HepG2 (cell line): Measurements from ENCODE around the gene BORCS5. TPM values are rescaled to one million over a fixed set of nuclear protein-coding genes. Genes with fewer than 3 reads are reported as not detected.
A peak's percentile ranks its signal among the peaks of the same experiment; 100 is the strongest.

Experiments used
- ATAC-seq: fragments of 200-7000 bp; cut with Tn5 transposase; 3 replicates; pipeline ENCODE4 v1.9.1; 2020; ENCODE audit warnings: mild to moderate bottlenecking, moderate library complexity
- BruUV-seq: library from RNA; stranded (reverse); fragments of 400-500 nt; replicated peaks from 2 replicates; lab custom pipeline; 2021; lab: Mats Ljungman, UMichigan
- CTCF ChIA-PET: fragments of 300-600 bp; formaldehyde crosslinking; extraction: SDS; loops from one replicate; lab custom pipeline; 2021; ENCODE audit warnings: low total read pairs, inconsistent platforms, low intra/inter-chr PET ratio; lab: Yijun Ruan, JAX
- POLR2A ChIA-PET: fragments of 350-600 bp; sonication (Branson Sonifier 250); formaldehyde crosslinking; loops from one replicate; lab custom pipeline; 2020; ENCODE audit warnings: antibody characterized with exemption, inconsistent platforms; lab: Yijun Ruan, JAX
- DNase-seq: peaks from one replicate; pipeline ENCODE4 v3.0.0-alpha.2; 2015; ENCODE audit warnings: low spot score
- FAIRE-seq: peaks from 3 replicates; lab custom pipeline; 2011; peaks lifted over from hg19 to GRCh38; lab: Jason Lieb, UNC
- H2AFZ ChIP-seq: one replicate; pipeline ENCODE4 v1.6.1; 2011; ENCODE audit warnings: low read length, inconsistent platforms
- H3K27ac ChIP-seq: fragments of 300-600 bp; 3 replicates; pipeline ENCODE4 v1.8.0; 2011; ENCODE audit warnings: mixed run types, mild to moderate bottlenecking, mixed read lengths, low read length, inconsistent platforms; ENCODE audit not compliant: insufficient read depth; ENCODE audit errors: extremely low read length
- H3K27me3 ChIP-seq, 2 experiments: fragments of 200-600 bp in 1 of 2; 2 replicates in 1 of 2; 3 replicates in 1 of 2; pipeline versions ENCODE4 v1.6.0 to v1.8.0; 2011; ENCODE audit warnings: low read length in 2 of 2, mild to moderate bottlenecking in 2 of 2, moderate library complexity in 2 of 2, inconsistent platforms in 1 of 2; ENCODE audit not compliant: insufficient read depth in 2 of 2, control insufficient read depth in 1 of 2
- H3K36me3 ChIP-seq, 2 experiments: fragments of 200-600 bp in 1 of 2; replicated peaks in 1 of 2; 2 replicates in 1 of 2; 3 replicates in 1 of 2; pipeline versions ENCODE4 v1.5.1 to v1.8.0; 2011; ENCODE audit warnings: low read length in 2 of 2, inconsistent platforms in 1 of 2; ENCODE audit not compliant: insufficient read depth in 2 of 2, control insufficient read depth in 1 of 2
- H3K4me1 ChIP-seq: 2 replicates; pipeline ENCODE4 v1.5.1; 2012; ENCODE audit warnings: low read length, inconsistent platforms; ENCODE audit not compliant: insufficient read depth
- H3K4me2 ChIP-seq: 2 replicates; pipeline ENCODE4 v1.6.0; 2011; ENCODE audit warnings: low read depth, low read length, inconsistent platforms
- H3K4me3 ChIP-seq, 3 experiments: fragments of 200-600 bp in 1 of 3; sonication (generic), shearing (Covaris generic) in 1 of 3; replicated peaks in 1 of 3; 2 replicates each; pipeline ENCODE4 v1.5.1; 2011 to 2016; ENCODE audit warnings: low read length in 3 of 3, inconsistent platforms in 2 of 3, low read depth in 2 of 3, mild to moderate bottlenecking in 2 of 3, control low read depth in 1 of 3, mixed read lengths in 1 of 3; ENCODE audit not compliant: insufficient read depth in 1 of 3
- H3K79me2 ChIP-seq: one replicate; pipeline ENCODE4 v1.6.1; 2011; ENCODE audit warnings: low read length, inconsistent platforms; ENCODE audit not compliant: insufficient read depth
- H3K9ac ChIP-seq: 2 replicates; pipeline ENCODE4 v1.6.0; 2011; ENCODE audit warnings: mild to moderate bottlenecking, low read depth, low read length, inconsistent platforms; ENCODE audit not compliant: insufficient read depth
- H3K9me3 ChIP-seq: 2 replicates; pipeline ENCODE4 v1.5.1; 2012; ENCODE audit warnings: mild to moderate bottlenecking, low read length
- H4K20me1 ChIP-seq: 2 replicates; pipeline ENCODE4 v1.6.0; 2011; ENCODE audit warnings: inconsistent platforms, mild to moderate bottlenecking, low read length, moderate library complexity; ENCODE audit not compliant: insufficient read depth
- CEBPB ChIP-seq: IDR thresholded peaks from 2 replicates; pipeline ENCODE4 v1.6.1; 2011; ENCODE audit warnings: low read depth, low read length, improper control_type of control experiment, borderline replicate concordance
- EP300 ChIP-seq, 3 experiments: sonication (generic) in 1 of 3; formaldehyde crosslinking in 1 of 3; IDR thresholded peaks; 2 replicates each; pipeline versions ENCODE4 v1.5.1 to v1.6.1; 2011 to 2020; ENCODE audit warnings: low read depth in 2 of 3, low read length in 2 of 3, borderline replicate concordance in 1 of 3, improper control_type of control experiment in 1 of 3, mild to moderate bottlenecking in 1 of 3, missing genetic modification reagents in 1 of 3, moderate library complexity in 1 of 3
- HNF4A ChIP-seq: sonication (generic); formaldehyde crosslinking; IDR thresholded peaks from 2 replicates; pipeline ENCODE4 v1.4.0; 2020; ENCODE audit warnings: missing genetic modification reagents
- HOXA9 ChIP-seq: sonication (generic); formaldehyde crosslinking; IDR thresholded peaks from 2 replicates; pipeline ENCODE4 v1.8.1; 2022; ENCODE audit warnings: missing genetic modification reagents, mild to moderate bottlenecking, moderate library complexity, borderline replicate concordance
- MIER2 ChIP-seq: IDR thresholded peaks from 2 replicates; pipeline ENCODE4 v1.6.1; 2016; ENCODE audit warnings: missing biosample characterization, missing genetic modification reagents
- PLRG1 ChIP-seq: fragments of 450-650 bp; conservative IDR thresholded peaks from 2 replicates; pipeline ENCODE4 v1.6.1; 2016
- RARA ChIP-seq: IDR thresholded peaks from 2 replicates; pipeline ENCODE4 v1.6.1; 2016; ENCODE audit warnings: missing genetic modification reagents, missing compliant biosample characterization
- ZEB1 ChIP-seq: IDR thresholded peaks from 2 replicates; pipeline ENCODE4 v1.6.1; 2012; ENCODE audit warnings: mild to moderate bottlenecking, low read depth, inconsistent platforms; ENCODE audit not compliant: insufficient replicate concordance
- ZNF670 ChIP-seq: sonication (generic); formaldehyde crosslinking; IDR thresholded peaks from 2 replicates; pipeline ENCODE4 v1.8.0; 2022; ENCODE audit warnings: mild to moderate bottlenecking, missing genetic modification reagents, borderline replicate concordance
- ZNF768 ChIP-seq: sonication (generic); formaldehyde crosslinking; IDR thresholded peaks from 2 replicates; pipeline ENCODE4 v1.4.0; 2020; ENCODE audit warnings: missing genetic modification reagents
- ZNF776 ChIP-seq: sonication (generic); formaldehyde crosslinking; IDR thresholded peaks from 2 replicates; pipeline ENCODE4 v1.4.0; 2020; ENCODE audit warnings: mild to moderate bottlenecking, missing genetic modification reagents
- ZSCAN21 ChIP-seq: sonication (generic); formaldehyde crosslinking; IDR thresholded peaks from 2 replicates; pipeline ENCODE4 v1.8.0; 2022; ENCODE audit warnings: mild to moderate bottlenecking, missing genetic modification reagents, moderate library complexity, borderline replicate concordance
- WGBS: methylation state at CpG from one replicate; pipeline ENCODE4 v1.1.6; 2017; ENCODE audit warnings: low lambda C conversion rate; 5-methylcytosine and 5-hydroxymethylcytosine counted together
- in situ Hi-C: cut with HindIII; loops from 2 replicates; pipeline ENCODE4 v1.10.0; 2017; ENCODE audit warnings: low pct_unique_long_range_greater_than_20kb; ENCODE audit not compliant: extremely low pct_ligation_motif_present
- intact Hi-C: fragments of 100-400 bp; cut with micrococcal nuclease; formaldehyde crosslinking; loops from one replicate; pipeline ENCODE4 v1.10.0; 2022; ENCODE audit not compliant: unreplicated experiment
- polyA plus RNA-seq, 8 experiments: library from polyadenylated mRNA; depleted of rRNA in 3 of 8; stranded (reverse) in 7 of 8; unstranded in 1 of 8; fragments of >200 nt; fragmentation: Illumina TruSeq in 4 of 8; extraction: Trizol in 4 of 8; gene quantifications; 2 replicates each; pipeline versions ENCODE4 v1.2.1 to v1.2.3, GENCODE V29; 2011 to 2016; ENCODE audit warnings: low read depth in 4 of 8, missing spikeins in 1 of 8, mixed read lengths in 1 of 8; ENCODE audit not compliant: insufficient read depth in 1 of 8
- total RNA-seq, 5 experiments: library from RNA; depleted of rRNA; stranded (reverse); fragments of >200 nt; fragmentation: Illumina TruSeq; extraction: Trizol; gene quantifications; 2 replicates each; pipeline ENCODE4 v1.2.3, GENCODE V29; 2016; ENCODE audit warnings: low read depth in 1 of 5
- TF ChIP-seq, protein P1 (sequence below): sonication (generic); formaldehyde crosslinking; IDR thresholded peaks from 2 replicates; pipeline ENCODE4 v1.4.0; 2020; ENCODE audit warnings: missing genetic modification reagents
- TF ChIP-seq, protein P2 (sequence below): sonication (generic); formaldehyde crosslinking; IDR thresholded peaks from 2 replicates; pipeline ENCODE4 v1.4.0; 2020; ENCODE audit warnings: missing genetic modification reagents
- TF ChIP-seq, protein P3 (sequence below): sonication (generic); formaldehyde crosslinking; IDR thresholded peaks from 2 replicates; pipeline ENCODE4 v1.5.1; 2020; ENCODE audit warnings: mild to moderate bottlenecking, moderate library complexity, missing genetic modification reagents
- TF ChIP-seq, protein P4 (sequence below): conservative IDR thresholded peaks from 2 replicates; pipeline ENCODE4 v1.6.1; 2018; ENCODE audit warnings: missing genetic modification reagents
- TF ChIP-seq, protein P5 (sequence below): sonication (generic); formaldehyde crosslinking; IDR thresholded peaks from 2 replicates; pipeline ENCODE4 v1.4.0; 2020; ENCODE audit warnings: missing genetic modification reagents, borderline replicate concordance

Gene BORCS5
- total and polyA plus RNA-seq, 2 of the 13 experiments (the other 11 are each of a cell fraction or from before 2014, with no cell fraction given) = 3.9 to 4.7 TPM

DNA sequence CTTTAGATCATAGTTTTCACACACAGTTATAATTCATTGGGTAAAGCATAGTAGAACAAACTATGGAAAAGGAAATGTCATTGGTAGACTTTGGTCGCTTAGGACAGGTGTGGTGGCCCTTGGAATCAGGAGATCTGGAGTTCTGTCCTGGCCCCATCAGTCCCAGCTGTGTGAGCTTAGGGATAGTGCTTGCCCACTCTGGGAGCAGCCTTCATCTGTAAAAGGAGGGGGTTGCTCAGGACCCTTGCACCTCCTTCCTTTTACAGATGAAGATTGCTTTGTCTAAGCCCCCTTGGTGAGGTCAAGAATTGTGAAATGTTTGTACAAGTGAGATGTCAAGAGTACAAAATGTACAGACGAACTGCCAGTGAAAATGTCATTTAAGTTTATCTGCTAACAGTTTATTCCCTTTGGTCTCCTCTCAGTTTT is 93.2 kb downstream of the BORCS5 start:
- 6% methylated on average over 2 of the region's 2 CpGs for WGBS
- peak; percentile 81 for ATAC-seq
- no peak for FAIRE-seq
- H4K20me1 ChIP-seq = no peaks in the 10 kb centered on the region
- no peaks in the 10 kb centered on the region for H3K36me3 ChIP-seq
- H3K9ac ChIP-seq = peak overlapping the region; percentile 57
- peaks cover 72% of the 10 kb centered on the region for H3K4me1 ChIP-seq
- H3K4me2 ChIP-seq = peak overlapping the region; percentile 70
- H2AFZ ChIP-seq = no peak overlapping the region
- ChIA-PET POLR2A (interaction anchor here (1.4 to 1.5 kb wide), 2 partner anchors 47 to 52 kb away, joined by 7 to 8 read pairs; no protein-coding TSS in a partner anchor), CTCF (no interaction called here)
- no peaks in the 10 kb centered on the region for H3K9me3 ChIP-seq
- H3K27ac ChIP-seq = peak overlapping the region; percentile 75
- BruUV-seq = TSS peak; percentile 89
- in situ Hi-C loops = no loop called here
- no peaks in the 10 kb centered on the region for H3K79me2 ChIP-seq
- DNase-seq = peak; percentile 54
- peak overlapping the region in 1 of 3 experiments; percentile 26; a peak in 1 of 6 replicates for H3K4me3 ChIP-seq
- intact Hi-C loops = no loop called here
- no peaks in the 10 kb centered on the region for H3K27me3 ChIP-seq
- TF ChIP-seq ZNF768 (peak; percentile 97), HOXA9 (CRISPR knock-in tag) (no peak), EP300 (IDR thresholded peaks at IDR 0.05; ENCODE audit: low read depth in 2 of 2, low read length in 2 of 2) (peak in 1 of 2 experiments; percentile 83; a peak in 1 of 4 replicates), EP300 (CRISPR knock-in tag; IDR thresholded peaks at IDR 0.05; ENCODE audit: borderline replicate concordance) (no peak), ZNF776 (CRISPR knock-in tag) (no peak), ZNF670 (0 out of 2 replicates have a peak, but pooled peaks have one; percentile 7), ZEB1 (peak; percentile 66), ZSCAN21 (CRISPR knock-in tag) (peak; percentile 5; the same call in 1 of the 2 replicates), MIER2 (no peak), RARA (peak; percentile 50), HNF4A (peak; percentile 35; the same call in 1 of the 2 replicates), CEBPB (peak; percentile 57; the same call in 1 of the 2 replicates), PLRG1 (no peak)
- TF ChIP-seq, protein P1, sequence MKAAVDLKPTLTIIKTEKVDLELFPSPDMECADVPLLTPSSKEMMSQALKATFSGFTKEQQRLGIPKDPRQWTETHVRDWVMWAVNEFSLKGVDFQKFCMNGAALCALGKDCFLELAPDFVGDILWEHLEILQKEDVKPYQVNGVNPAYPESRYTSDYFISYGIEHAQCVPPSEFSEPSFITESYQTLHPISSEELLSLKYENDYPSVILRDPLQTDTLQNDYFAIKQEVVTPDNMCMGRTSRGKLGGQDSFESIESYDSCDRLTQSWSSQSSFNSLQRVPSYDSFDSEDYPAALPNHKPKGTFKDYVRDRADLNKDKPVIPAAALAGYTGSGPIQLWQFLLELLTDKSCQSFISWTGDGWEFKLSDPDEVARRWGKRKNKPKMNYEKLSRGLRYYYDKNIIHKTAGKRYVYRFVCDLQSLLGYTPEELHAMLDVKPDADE (CRISPR knock-in tag) = no peak
- TF ChIP-seq, protein P2, sequence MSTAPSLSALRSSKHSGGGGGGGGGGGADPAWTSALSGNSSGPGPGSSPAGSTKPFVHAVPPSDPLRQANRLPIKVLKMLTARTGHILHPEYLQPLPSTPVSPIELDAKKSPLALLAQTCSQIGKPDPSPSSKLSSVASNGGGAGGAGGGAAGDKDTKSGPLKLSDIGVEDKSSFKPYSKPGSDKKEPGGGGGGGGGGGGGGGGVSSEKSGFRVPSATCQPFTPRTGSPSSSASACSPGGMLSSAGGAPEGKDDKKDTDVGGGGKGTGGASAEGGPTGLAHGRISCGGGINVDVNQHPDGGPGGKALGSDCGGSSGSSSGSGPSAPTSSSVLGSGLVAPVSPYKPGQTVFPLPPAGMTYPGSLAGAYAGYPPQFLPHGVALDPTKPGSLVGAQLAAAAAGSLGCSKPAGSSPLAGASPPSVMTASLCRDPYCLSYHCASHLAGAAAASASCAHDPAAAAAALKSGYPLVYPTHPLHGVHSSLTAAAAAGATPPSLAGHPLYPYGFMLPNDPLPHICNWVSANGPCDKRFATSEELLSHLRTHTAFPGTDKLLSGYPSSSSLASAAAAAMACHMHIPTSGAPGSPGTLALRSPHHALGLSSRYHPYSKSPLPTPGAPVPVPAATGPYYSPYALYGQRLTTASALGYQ (CRISPR knock-in tag) = no peak
- TF ChIP-seq, protein P3, sequence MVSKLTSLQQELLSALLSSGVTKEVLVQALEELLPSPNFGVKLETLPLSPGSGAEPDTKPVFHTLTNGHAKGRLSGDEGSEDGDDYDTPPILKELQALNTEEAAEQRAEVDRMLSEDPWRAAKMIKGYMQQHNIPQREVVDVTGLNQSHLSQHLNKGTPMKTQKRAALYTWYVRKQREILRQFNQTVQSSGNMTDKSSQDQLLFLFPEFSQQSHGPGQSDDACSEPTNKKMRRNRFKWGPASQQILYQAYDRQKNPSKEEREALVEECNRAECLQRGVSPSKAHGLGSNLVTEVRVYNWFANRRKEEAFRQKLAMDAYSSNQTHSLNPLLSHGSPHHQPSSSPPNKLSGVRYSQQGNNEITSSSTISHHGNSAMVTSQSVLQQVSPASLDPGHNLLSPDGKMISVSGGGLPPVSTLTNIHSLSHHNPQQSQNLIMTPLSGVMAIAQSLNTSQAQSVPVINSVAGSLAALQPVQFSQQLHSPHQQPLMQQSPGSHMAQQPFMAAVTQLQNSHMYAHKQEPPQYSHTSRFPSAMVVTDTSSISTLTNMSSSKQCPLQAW = no peak
- TF ChIP-seq, protein P4, sequence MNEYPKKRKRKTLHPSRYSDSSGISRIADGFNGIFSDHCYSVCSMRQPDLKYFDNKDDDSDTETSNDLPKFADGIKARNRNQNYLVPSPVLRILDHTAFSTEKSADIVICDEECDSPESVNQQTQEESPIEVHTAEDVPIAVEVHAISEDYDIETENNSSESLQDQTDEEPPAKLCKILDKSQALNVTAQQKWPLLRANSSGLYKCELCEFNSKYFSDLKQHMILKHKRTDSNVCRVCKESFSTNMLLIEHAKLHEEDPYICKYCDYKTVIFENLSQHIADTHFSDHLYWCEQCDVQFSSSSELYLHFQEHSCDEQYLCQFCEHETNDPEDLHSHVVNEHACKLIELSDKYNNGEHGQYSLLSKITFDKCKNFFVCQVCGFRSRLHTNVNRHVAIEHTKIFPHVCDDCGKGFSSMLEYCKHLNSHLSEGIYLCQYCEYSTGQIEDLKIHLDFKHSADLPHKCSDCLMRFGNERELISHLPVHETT = no peak
- TF ChIP-seq, protein P5, sequence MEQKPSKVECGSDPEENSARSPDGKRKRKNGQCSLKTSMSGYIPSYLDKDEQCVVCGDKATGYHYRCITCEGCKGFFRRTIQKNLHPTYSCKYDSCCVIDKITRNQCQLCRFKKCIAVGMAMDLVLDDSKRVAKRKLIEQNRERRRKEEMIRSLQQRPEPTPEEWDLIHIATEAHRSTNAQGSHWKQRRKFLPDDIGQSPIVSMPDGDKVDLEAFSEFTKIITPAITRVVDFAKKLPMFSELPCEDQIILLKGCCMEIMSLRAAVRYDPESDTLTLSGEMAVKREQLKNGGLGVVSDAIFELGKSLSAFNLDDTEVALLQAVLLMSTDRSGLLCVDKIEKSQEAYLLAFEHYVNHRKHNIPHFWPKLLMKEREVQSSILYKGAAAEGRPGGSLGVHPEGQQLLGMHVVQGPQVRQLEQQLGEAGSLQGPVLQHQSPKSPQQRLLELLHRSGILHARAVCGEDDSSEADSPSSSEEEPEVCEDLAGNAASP (CRISPR knock-in tag) = peak; percentile 73; the same call in 1 of the 2 replicates
